CD4-positive, CD25-positive, alpha-beta regulatory T cell (primary cell): ENCODE measurements around the gene AMACR. TPM values are rescaled to one million over a fixed set of nuclear protein-coding genes. Genes with fewer than 3 reads are reported as not detected.

Experiments
- ATAC-seq, 2 donors: fragments of 150-1000 bp; cut with Tn5 transposase; one replicate each; pipeline ENCODE4 v1.10.0; 2021; ENCODE audit warnings: low read depth in 2 of 2, moderate number of reproducible peaks in 2 of 2, moderate library complexity in 1 of 2
- DNase-seq, 3 donors: peaks; one replicate each; pipeline versions ENCODE4 v3.0.0 to v3.0.0-alpha.2; 2012 to 2022; ENCODE audit warnings: mixed read lengths in 1 of 3
- H3K27ac ChIP-seq: one replicate; pipeline ENCODE4 v1.7.0; 2013; ENCODE audit warnings: mild to moderate bottlenecking, low read length; ENCODE audit not compliant: insufficient read depth, poor library complexity, severe bottlenecking
- H3K27me3 ChIP-seq: one replicate; pipeline ENCODE4 v1.7.0; 2013; ENCODE audit warnings: low read length; ENCODE audit not compliant: control insufficient read depth, insufficient read depth
- H3K36me3 ChIP-seq: one replicate; pipeline ENCODE4 v1.7.0; 2013; ENCODE audit warnings: mild to moderate bottlenecking, low read length, moderate library complexity; ENCODE audit not compliant: control insufficient read depth, insufficient read depth
- H3K4me1 ChIP-seq: 2 replicates; pipeline ENCODE4 v1.7.0; 2013; ENCODE audit warnings: mild to moderate bottlenecking, low read length; ENCODE audit not compliant: insufficient read depth, control insufficient read depth, poor library complexity, severe bottlenecking
- H3K4me3 ChIP-seq: one replicate; pipeline ENCODE4 v1.7.0; 2013; ENCODE audit warnings: low read depth, mild to moderate bottlenecking, low read length, moderate library complexity
- H3K9me3 ChIP-seq, 2 experiments: 1 replicate in 1 of 2; 2 replicates in 1 of 2; pipeline ENCODE4 v1.7.0; 2013; ENCODE audit warnings: low read length in 2 of 2, mild to moderate bottlenecking in 1 of 2, moderate library complexity in 1 of 2; ENCODE audit not compliant: control insufficient read depth in 2 of 2
- H3K27ac Mint-ChIP-seq, 3 donors: one replicate each; pipeline ENCODE4 v1.8.0; 2020 to 2022; ENCODE audit warnings: mild to moderate bottlenecking in 3 of 3, mixed read lengths in 3 of 3, moderate library complexity in 2 of 3
- H3K27me3 Mint-ChIP-seq: one replicate; pipeline ENCODE4 v1.8.0; 2022; ENCODE audit warnings: mild to moderate bottlenecking, mixed read lengths
- H3K36me3 Mint-ChIP-seq: one replicate; pipeline ENCODE4 v1.8.0; 2020; ENCODE audit warnings: mixed read lengths
- H3K4me1 Mint-ChIP-seq, 4 donors: one replicate each; pipeline ENCODE4 v1.8.0; 2020 to 2022; ENCODE audit warnings: mixed read lengths in 4 of 4, mild to moderate bottlenecking in 1 of 4
- H3K4me3 Mint-ChIP-seq, 4 donors: one replicate each; pipeline ENCODE4 v1.8.0; 2020 to 2022; ENCODE audit warnings: mild to moderate bottlenecking in 4 of 4, mixed read lengths in 4 of 4, moderate library complexity in 3 of 4
- H3K9me3 Mint-ChIP-seq, 7 donors: one replicate each; pipeline ENCODE4 v1.8.0; 2020 to 2022; ENCODE audit warnings: mixed read lengths in 7 of 7, mild to moderate bottlenecking in 3 of 7, moderate library complexity in 2 of 7
- polyA plus RNA-seq, 4 donors: library from polyadenylated mRNA; unstranded; fragments of 300-500 nt; fragmentation: Illumina TruSeq; gene quantifications; one replicate each; pipeline ENCODE4 v1.2.3, GENCODE V29; 2021
- total RNA-seq: library from RNA; stranded (reverse); gene quantifications from one replicate; pipeline ENCODE4 v1.2.3, GENCODE V29; 2022

The AMACR gene
- total and polyA plus RNA-seq, 5 donors from 2014 or later = 2.1 to 9.3 (median 8.5) TPM

- Mint-ChIP-seq H3K27ac (no peak overlapping the region), H3K36me3 (peaks cover 34% of the 10 kb centered on the region)
Observed at GRCh38 chr5:34051374-34051980, 43.6 kb upstream of the AMACR start.

DNA sequence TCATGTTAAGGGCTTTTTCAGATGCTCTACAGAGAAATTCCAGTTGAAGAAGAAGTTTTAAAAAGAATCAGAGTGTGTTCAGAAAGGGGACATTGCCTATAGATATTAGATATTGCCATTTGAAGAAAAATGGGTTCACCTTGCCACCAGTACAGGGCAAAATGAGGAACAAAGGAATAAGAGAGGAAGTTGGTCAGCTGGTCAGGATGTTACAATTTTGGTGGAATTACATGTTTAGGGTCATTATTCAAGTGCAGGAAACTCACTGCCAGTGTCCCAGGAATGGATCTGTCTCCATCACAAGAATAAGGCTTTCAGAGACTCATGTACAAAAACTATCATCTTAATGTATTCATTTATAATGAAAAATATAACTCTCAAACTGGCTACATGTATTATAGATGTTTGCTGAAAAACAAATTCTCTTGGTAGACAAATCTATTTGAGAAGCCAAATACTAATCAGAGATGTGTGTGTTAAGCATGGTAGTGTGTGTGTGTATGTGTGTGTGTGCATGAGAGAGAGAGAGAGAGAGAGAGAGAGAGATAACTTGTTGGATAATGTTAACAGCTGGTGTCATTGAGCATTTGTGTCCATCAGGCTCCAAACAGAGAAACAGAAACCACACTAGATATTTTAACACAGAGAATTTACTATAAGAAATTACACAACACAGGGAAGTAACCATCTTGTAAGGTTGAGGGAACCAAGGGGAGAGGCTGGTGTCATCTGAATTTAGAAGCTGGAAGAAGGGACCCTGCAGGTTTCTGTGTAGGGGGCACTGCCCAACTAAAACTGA, 40.1 kb upstream of the AMACR start:
- H3K27me3 ChIP-seq = no peaks in the 10 kb centered on the region
- H3K36me3 ChIP-seq = peaks cover 2% of the 10 kb centered on the region
- no peaks in the 10 kb centered on the region for H3K9me3 ChIP-seq
- H3K4me1 Mint-ChIP-seq = peaks cover 0 to 8% (median under 1%) of the 10 kb centered on the region in 4 donors
- ATAC-seq (no peak), DNase-seq (no peak)
- no peaks in the 10 kb centered on the region for H3K4me1 ChIP-seq
- no peak overlapping the region for H3K4me3 Mint-ChIP-seq
- peaks cover 0 to 4% (median 0%) of the 10 kb centered on the region in 7 donors for H3K9me3 Mint-ChIP-seq
- no peak overlapping the region for H3K27ac ChIP-seq
- peaks cover 35% of the 10 kb centered on the region for H3K36me3 Mint-ChIP-seq
- no peak overlapping the region for H3K27ac Mint-ChIP-seq
- no peaks in the 10 kb centered on the region for H3K27me3 Mint-ChIP-seq
- no peak overlapping the region for H3K4me3 ChIP-seq

More at GRCh38 chr5:34051374-34051980, 43.6 kb upstream of the AMACR start:
- ATAC-seq = no peak
- Histone ChIP-seq H3K36me3 (peaks cover 2% of the 10 kb centered on the region), H3K27ac (no peak overlapping the region), H3K27me3 (no peaks in the 10 kb centered on the region), H3K4me3 (no peak overlapping the region), H3K4me1 (no peaks in the 10 kb centered on the region), H3K9me3 (no peaks in the 10 kb centered on the region)
- peaks cover 0 to 4% (median 0%) of the 10 kb centered on the region in 7 donors for H3K9me3 Mint-ChIP-seq
- H3K4me3 Mint-ChIP-seq = no peak overlapping the region
- DNase-seq = no peak
- peaks cover 0 to 8% (median 0%) of the 10 kb centered on the region in 4 donors for H3K4me1 Mint-ChIP-seq
- no peaks in the 10 kb centered on the region for H3K27me3 Mint-ChIP-seq

GRCh38 chr5:34047143-34047542, 39.3 kb upstream of the AMACR start:
- ATAC-seq (no peak), DNase-seq (no peak)
- Mint-ChIP-seq H3K27me3 (no peaks in the 10 kb centered on the region), H3K27ac (no peak overlapping the region), H3K4me3 (no peak overlapping the region), H3K9me3 (peaks cover 0 to 4% (median 0%) of the 10 kb centered on the region in 7 donors), H3K36me3 (peaks cover 39% of the 10 kb centered on the region), H3K4me1 (peaks cover 0 to 8% (median 2%) of the 10 kb centered on the region in 4 donors)
- H3K27ac ChIP-seq = no peak overlapping the region
- no peaks in the 10 kb centered on the region for H3K27me3 ChIP-seq
- no peaks in the 10 kb centered on the region for H3K9me3 ChIP-seq
- H3K4me1 ChIP-seq = no peaks in the 10 kb centered on the region
- H3K4me3 ChIP-seq = no peak overlapping the region
- peaks cover 2% of the 10 kb centered on the region for H3K36me3 ChIP-seq

DNA sequence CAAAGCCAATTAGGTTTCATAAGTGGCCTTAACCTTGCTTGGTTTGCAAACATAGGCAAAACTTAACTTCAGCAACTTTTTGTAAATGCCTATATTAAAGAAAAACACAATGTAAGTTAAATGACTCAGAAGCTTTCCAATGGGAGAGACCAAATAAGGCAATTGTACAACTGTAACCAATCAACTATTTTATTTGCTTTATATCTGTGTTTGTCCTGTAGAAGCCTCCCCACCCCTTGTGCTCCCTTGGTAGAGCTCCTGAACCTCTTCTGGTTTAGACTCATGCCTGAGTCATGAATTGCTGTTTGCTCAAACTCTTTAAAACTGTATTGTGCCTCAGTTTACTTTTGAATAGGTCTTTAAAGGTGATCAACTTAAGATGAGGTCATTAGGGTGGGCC, 38.1 kb upstream of the AMACR start:
- DNase-seq (no peak), ATAC-seq (no peak)
- peaks cover 2% of the 10 kb centered on the region for H3K36me3 ChIP-seq
- H3K4me3 ChIP-seq = no peak overlapping the region
- Mint-ChIP-seq H3K36me3 (peaks cover 34% of the 10 kb centered on the region), H3K9me3 (peaks cover 0 to 4% (median 0%) of the 10 kb centered on the region in 7 donors), H3K4me1 (peaks cover 0 to 8% (median 2%) of the 10 kb centered on the region in 4 donors), H3K27ac (no peak overlapping the region), H3K4me3 (no peak overlapping the region), H3K27me3 (no peaks in the 10 kb centered on the region)
- no peaks in the 10 kb centered on the region for H3K4me1 ChIP-seq
- no peaks in the 10 kb centered on the region for H3K27me3 ChIP-seq
- no peaks in the 10 kb centered on the region for H3K9me3 ChIP-seq
- H3K27ac ChIP-seq = no peak overlapping the region

GRCh38 chr5:34045023-34045422, 37.2 kb upstream of the AMACR start:
- no peaks in the 10 kb centered on the region for H3K27me3 ChIP-seq
- no peak for ATAC-seq
- no peak overlapping the region for H3K4me3 ChIP-seq
- Mint-ChIP-seq H3K4me1 (peaks cover 0 to 8% (median 2%) of the 10 kb centered on the region in 4 donors), H3K27me3 (no peaks in the 10 kb centered on the region), H3K27ac (no peak overlapping the region), H3K9me3 (peaks cover 0 to 2% (median 0%) of the 10 kb centered on the region in 7 donors), H3K4me3 (no peak overlapping the region), H3K36me3 (peaks cover 24% of the 10 kb centered on the region)
- H3K27ac ChIP-seq = no peak overlapping the region
- no peaks in the 10 kb centered on the region for H3K36me3 ChIP-seq
- H3K4me1 ChIP-seq = no peaks in the 10 kb centered on the region
- H3K9me3 ChIP-seq = no peaks in the 10 kb centered on the region
- no peak for DNase-seq

- Histone ChIP-seq H3K27me3 (no peaks in the 10 kb centered on the region), H3K27ac (no peak within 1 kb of the TSS), H3K9me3 (no peaks in the 10 kb centered on the region), H3K4me1 (no peaks in the 10 kb centered on the region), H3K4me3 (no peak within 1 kb of the TSS), H3K36me3 (no peaks in the 10 kb centered on the region)
- Mint-ChIP-seq H3K4me3 (no peak within 1 kb of the TSS), H3K9me3 (peaks cover 0 to 2% (median 0%) of the 10 kb centered on the region in 7 donors), H3K27me3 (no peaks in the 10 kb centered on the region), H3K36me3 (peaks cover 23% of the 10 kb centered on the region), H3K27ac (no peak within 1 kb of the TSS), H3K4me1 (peaks cover 0 to 8% (median 2%) of the 10 kb centered on the region in 4 donors)
- ATAC-seq (no peak), DNase-seq (no peak)
Observed at GRCh38 chr5:34043099-34043876, 35.4 kb upstream of the AMACR start, which contains the start of gene C1QTNF3. TSS of gene C1QTNF3 (minus strand) at chr5:34043213. CDS start at chr5:34043125, 88 bp downstream.

GRCh38 chr5:34042321-34042720, 34.5 kb upstream of the AMACR start:
- Mint-ChIP-seq H3K27me3 (no peaks in the 10 kb centered on the region), H3K27ac (no peak overlapping the region), H3K4me1 (peaks cover 0 to 3% (median under 1%) of the 10 kb centered on the region in 4 donors), H3K36me3 (peaks cover 16% of the 10 kb centered on the region), H3K9me3 (no peaks in the 10 kb centered on the region), H3K4me3 (no peak overlapping the region)
- no peaks in the 10 kb centered on the region for H3K9me3 ChIP-seq
- no peaks in the 10 kb centered on the region for H3K27me3 ChIP-seq
- no peak for DNase-seq
- no peak for ATAC-seq
- H3K27ac ChIP-seq = no peak overlapping the region
- H3K4me1 ChIP-seq = no peaks in the 10 kb centered on the region
- no peaks in the 10 kb centered on the region for H3K36me3 ChIP-seq
- no peak overlapping the region for H3K4me3 ChIP-seq
